ENCODE data around the gene RIOK1. TPM values are rescaled to one million over a fixed set of nuclear protein-coding genes. Genes with fewer than 3 reads are reported as not detected.

The RIOK1 gene
- total RNA-seq, 1 experiment from 2014 or later = 56.5 TPM

DNA sequence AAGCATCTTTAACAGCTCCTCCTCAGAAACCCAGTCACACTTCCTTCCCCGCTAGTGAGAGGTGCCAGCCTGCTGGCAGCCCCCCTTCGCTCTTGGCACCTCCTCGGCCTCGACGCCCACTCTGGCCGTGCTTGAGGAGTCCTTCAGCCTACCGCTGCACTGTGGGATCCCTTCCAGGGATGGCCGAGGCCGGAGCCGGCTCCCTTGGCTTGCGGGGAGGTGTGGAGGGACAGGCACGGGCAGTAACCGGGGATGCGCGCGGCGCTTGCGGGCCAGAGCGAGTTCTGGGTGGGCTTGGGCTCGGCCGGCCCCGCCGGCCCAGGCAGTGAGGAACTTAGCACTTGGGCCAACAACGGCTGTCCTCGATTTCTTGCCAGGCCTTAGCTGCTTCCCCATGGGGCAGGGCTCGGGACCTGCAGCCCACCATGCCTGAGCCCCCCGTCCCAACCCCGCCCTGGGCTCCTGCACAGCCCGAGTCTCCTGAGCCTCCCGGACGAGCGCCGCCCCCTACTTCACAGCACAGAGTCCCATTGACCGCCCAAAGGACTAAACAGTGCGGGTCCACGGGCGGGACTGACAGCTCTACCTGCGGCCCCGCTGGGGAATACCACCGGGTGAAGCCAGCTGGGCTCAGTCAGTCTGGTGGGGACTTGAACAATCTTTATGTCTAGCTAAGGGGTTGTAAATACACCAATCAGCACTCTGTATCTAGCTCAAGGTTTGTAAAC lies 51.6 kb downstream of the RIOK1 start:
- no TSS peak for BruUV-seq (replicated peaks)
- H3K4me3 ChIP-seq (ENCODE audit: low read depth, low read length, poor library complexity, severe bottlenecking) = no peak overlapping the region
- H3K36me3 ChIP-seq (ENCODE audit: insufficient read depth, low read length, poor library complexity, severe bottlenecking) = no peaks in the 10 kb centered on the region
- no peaks in the 10 kb centered on the region for H3K9me3 ChIP-seq (ENCODE audit: low read depth, low read length, poor library complexity, severe bottlenecking)
- no peaks in the 10 kb centered on the region for H3K27me3 ChIP-seq (replicated peaks; ENCODE audit: insufficient read depth, low read depth, low read length, poor library complexity)
- H3K4me1 ChIP-seq (ENCODE audit: insufficient read depth, low read length, poor library complexity, severe bottlenecking) = no peaks in the 10 kb centered on the region
- DNase-seq (ENCODE audit: low spot score) = no peak
- POLR2A ChIA-PET (ENCODE audit: low non-redundant PET) = no interaction called here
- CTCF ChIA-PET = no interaction called here
- intact Hi-C loops (cut with micrococcal nuclease; ENCODE audit: unreplicated experiment) = no loop called here
- TF ChIP-seq EZH2 (IDR thresholded peaks at IDR 0.05; ENCODE audit: borderline replicate concordance, low read depth, low read length, poor library complexity, severe bottlenecking) = no peak
- TF ChIP-seq, protein P1, sequence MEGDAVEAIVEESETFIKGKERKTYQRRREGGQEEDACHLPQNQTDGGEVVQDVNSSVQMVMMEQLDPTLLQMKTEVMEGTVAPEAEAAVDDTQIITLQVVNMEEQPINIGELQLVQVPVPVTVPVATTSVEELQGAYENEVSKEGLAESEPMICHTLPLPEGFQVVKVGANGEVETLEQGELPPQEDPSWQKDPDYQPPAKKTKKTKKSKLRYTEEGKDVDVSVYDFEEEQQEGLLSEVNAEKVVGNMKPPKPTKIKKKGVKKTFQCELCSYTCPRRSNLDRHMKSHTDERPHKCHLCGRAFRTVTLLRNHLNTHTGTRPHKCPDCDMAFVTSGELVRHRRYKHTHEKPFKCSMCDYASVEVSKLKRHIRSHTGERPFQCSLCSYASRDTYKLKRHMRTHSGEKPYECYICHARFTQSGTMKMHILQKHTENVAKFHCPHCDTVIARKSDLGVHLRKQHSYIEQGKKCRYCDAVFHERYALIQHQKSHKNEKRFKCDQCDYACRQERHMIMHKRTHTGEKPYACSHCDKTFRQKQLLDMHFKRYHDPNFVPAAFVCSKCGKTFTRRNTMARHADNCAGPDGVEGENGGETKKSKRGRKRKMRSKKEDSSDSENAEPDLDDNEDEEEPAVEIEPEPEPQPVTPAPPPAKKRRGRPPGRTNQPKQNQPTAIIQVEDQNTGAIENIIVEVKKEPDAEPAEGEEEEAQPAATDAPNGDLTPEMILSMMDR (conservative IDR thresholded peaks at IDR 0.05; ENCODE audit: low read depth, low read length) = no peak
- no peak overlapping the region for H3K27ac ChIP-seq (ENCODE audit: low read depth, low read length, poor library complexity, severe bottlenecking)

DNA sequence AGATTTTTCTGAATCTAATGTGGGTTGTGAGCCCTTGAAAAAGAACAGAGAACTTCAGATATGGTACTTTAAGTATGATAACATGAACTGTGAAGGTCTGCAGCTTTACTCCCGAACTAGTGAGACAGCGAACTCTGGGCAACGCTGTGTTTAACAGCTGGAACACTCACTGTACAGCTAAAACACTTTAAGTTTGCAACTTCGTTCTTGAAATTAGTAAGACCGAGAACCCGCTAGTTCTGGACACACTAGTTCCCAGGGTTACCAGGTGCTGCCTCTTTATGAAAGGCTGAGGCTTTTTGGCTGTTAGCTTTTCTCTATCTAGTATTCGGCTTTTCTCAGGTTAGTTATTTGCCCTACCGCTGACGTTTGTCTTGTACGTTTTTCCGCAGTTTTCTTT lies 52.9 kb downstream of the RIOK1 start:
- no peak for DNase-seq (ENCODE audit: low spot score)
- BruUV-seq (replicated peaks) = no TSS peak
- Histone ChIP-seq H3K36me3 (ENCODE audit: insufficient read depth, low read length, poor library complexity, severe bottlenecking) (no peaks in the 10 kb centered on the region), H3K27ac (ENCODE audit: low read depth, low read length, poor library complexity, severe bottlenecking) (no peak overlapping the region), H3K4me1 (ENCODE audit: insufficient read depth, low read length, poor library complexity, severe bottlenecking) (no peaks in the 10 kb centered on the region), H3K27me3 (replicated peaks; ENCODE audit: insufficient read depth, low read depth, low read length, poor library complexity) (no peaks in the 10 kb centered on the region), H3K4me3 (ENCODE audit: low read depth, low read length, poor library complexity, severe bottlenecking) (no peak overlapping the region), H3K9me3 (ENCODE audit: low read depth, low read length, poor library complexity, severe bottlenecking) (no peaks in the 10 kb centered on the region)
- POLR2A ChIA-PET (ENCODE audit: low non-redundant PET) = interaction anchor here (0.6 kb wide), 1 partner anchor 14 kb away, joined by 3 read pairs; no protein-coding TSS in a partner anchor
- CTCF ChIA-PET = no interaction called here
- intact Hi-C loops (cut with micrococcal nuclease; ENCODE audit: unreplicated experiment) = no loop called here
- TF ChIP-seq EZH2 (IDR thresholded peaks at IDR 0.05; ENCODE audit: borderline replicate concordance, low read depth, low read length, poor library complexity, severe bottlenecking) = no peak
- TF ChIP-seq, protein P1 (conservative IDR thresholded peaks at IDR 0.05; ENCODE audit: low read depth, low read length) = no peak

- Histone ChIP-seq H3K27me3 (replicated peaks; ENCODE audit: insufficient read depth, low read depth, low read length, poor library complexity) (no peaks in the 10 kb centered on the region), H3K4me3 (ENCODE audit: low read depth, low read length, poor library complexity, severe bottlenecking) (no peak overlapping the region), H3K4me1 (ENCODE audit: insufficient read depth, low read length, poor library complexity, severe bottlenecking) (no peaks in the 10 kb centered on the region), H3K9me3 (ENCODE audit: low read depth, low read length, poor library complexity, severe bottlenecking) (no peaks in the 10 kb centered on the region), H3K27ac (ENCODE audit: low read depth, low read length, poor library complexity, severe bottlenecking) (no peak overlapping the region), H3K36me3 (ENCODE audit: insufficient read depth, low read length, poor library complexity, severe bottlenecking) (no peaks in the 10 kb centered on the region)
- POLR2A ChIA-PET (ENCODE audit: low non-redundant PET) = no interaction called here
- CTCF ChIA-PET = interaction anchor here (0.5 kb wide), 1 partner anchor 358 kb away, joined by 4 read pairs; no protein-coding TSS in a partner anchor
- BruUV-seq (replicated peaks) = no TSS peak
- intact Hi-C loops (cut with micrococcal nuclease; ENCODE audit: unreplicated experiment) = no loop called here
- DNase-seq (ENCODE audit: low spot score) = no peak
- TF ChIP-seq, protein P1 (conservative IDR thresholded peaks at IDR 0.05; ENCODE audit: low read depth, low read length) = no peak
- no peak for TF ChIP-seq EZH2 (IDR thresholded peaks at IDR 0.05; ENCODE audit: borderline replicate concordance, low read depth, low read length, poor library complexity, severe bottlenecking)
Observed at GRCh38 chr6:7445101-7445500, 55.5 kb downstream of the RIOK1 start.
